Measurements from ENCODE around the gene MBD1. TPM values are rescaled to one million over a fixed set of nuclear protein-coding genes. Genes with fewer than 3 reads are reported as not detected.

Gene MBD1
- total RNA-seq, 1 experiment from 2014 or later = 53.4 TPM

DNA sequence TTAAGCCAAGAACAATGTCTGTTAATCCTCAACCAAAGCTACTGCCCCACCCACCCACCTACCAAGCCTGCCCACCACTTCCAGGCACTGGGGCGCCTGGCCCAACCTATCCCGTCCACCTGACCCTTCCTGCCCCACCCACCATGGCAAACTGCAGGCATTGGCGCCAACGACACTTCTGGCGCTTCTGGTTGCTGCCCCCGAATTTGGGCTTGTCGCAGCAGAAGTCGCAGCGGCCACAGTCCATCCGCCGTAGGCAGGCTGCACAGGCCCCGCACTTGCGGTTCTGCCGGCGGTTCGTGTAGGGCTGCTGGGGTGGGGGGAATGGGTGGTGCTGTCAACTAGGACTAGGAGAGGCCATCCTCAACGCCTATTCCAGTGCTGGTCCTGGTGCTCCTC, 7.3 kb downstream of the MBD1 start:
- Mint-ChIP-seq H3K27me3 (ENCODE audit: low read depth) (no peaks in the 10 kb centered on the region), H3K27ac (no peak overlapping the region), H3K36me3 (peaks cover 60% of the 10 kb centered on the region), H3K4me3 (no peak overlapping the region), H3K4me1 (no peaks in the 10 kb centered on the region), H3K9me3 (no peaks in the 10 kb centered on the region)
- ATAC-seq (no peak), DNase-seq (ENCODE audit: low spot score) (no peak)
- TF ChIP-seq JUN (CRISPR knock-in tag; IDR thresholded peaks at IDR 0.05) (no peak), TP53 (CRISPR knock-in tag; IDR thresholded peaks at IDR 0.05) (no peak), ZNF219 (CRISPR knock-in tag; IDR thresholded peaks at IDR 0.05; ENCODE audit: borderline replicate concordance) (no peak), NR1H2 (CRISPR knock-in tag; IDR thresholded peaks at IDR 0.05) (no peak), ESRRA (CRISPR knock-in tag; IDR thresholded peaks at IDR 0.05; ENCODE audit: borderline replicate concordance) (no peak), CBFB (CRISPR knock-in tag; IDR thresholded peaks at IDR 0.05; ENCODE audit: low read depth) (no peak)
- TF ChIP-seq, protein P1, sequence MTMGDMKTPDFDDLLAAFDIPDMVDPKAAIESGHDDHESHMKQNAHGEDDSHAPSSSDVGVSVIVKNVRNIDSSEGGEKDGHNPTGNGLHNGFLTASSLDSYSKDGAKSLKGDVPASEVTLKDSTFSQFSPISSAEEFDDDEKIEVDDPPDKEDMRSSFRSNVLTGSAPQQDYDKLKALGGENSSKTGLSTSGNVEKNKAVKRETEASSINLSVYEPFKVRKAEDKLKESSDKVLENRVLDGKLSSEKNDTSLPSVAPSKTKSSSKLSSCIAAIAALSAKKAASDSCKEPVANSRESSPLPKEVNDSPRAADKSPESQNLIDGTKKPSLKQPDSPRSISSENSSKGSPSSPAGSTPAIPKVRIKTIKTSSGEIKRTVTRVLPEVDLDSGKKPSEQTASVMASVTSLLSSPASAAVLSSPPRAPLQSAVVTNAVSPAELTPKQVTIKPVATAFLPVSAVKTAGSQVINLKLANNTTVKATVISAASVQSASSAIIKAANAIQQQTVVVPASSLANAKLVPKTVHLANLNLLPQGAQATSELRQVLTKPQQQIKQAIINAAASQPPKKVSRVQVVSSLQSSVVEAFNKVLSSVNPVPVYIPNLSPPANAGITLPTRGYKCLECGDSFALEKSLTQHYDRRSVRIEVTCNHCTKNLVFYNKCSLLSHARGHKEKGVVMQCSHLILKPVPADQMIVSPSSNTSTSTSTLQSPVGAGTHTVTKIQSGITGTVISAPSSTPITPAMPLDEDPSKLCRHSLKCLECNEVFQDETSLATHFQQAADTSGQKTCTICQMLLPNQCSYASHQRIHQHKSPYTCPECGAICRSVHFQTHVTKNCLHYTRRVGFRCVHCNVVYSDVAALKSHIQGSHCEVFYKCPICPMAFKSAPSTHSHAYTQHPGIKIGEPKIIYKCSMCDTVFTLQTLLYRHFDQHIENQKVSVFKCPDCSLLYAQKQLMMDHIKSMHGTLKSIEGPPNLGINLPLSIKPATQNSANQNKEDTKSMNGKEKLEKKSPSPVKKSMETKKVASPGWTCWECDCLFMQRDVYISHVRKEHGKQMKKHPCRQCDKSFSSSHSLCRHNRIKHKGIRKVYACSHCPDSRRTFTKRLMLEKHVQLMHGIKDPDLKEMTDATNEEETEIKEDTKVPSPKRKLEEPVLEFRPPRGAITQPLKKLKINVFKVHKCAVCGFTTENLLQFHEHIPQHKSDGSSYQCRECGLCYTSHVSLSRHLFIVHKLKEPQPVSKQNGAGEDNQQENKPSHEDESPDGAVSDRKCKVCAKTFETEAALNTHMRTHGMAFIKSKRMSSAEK (CRISPR knock-in tag; IDR thresholded peaks at IDR 0.05; ENCODE audit: borderline replicate concordance) = no peak
- TF ChIP-seq, protein P2, sequence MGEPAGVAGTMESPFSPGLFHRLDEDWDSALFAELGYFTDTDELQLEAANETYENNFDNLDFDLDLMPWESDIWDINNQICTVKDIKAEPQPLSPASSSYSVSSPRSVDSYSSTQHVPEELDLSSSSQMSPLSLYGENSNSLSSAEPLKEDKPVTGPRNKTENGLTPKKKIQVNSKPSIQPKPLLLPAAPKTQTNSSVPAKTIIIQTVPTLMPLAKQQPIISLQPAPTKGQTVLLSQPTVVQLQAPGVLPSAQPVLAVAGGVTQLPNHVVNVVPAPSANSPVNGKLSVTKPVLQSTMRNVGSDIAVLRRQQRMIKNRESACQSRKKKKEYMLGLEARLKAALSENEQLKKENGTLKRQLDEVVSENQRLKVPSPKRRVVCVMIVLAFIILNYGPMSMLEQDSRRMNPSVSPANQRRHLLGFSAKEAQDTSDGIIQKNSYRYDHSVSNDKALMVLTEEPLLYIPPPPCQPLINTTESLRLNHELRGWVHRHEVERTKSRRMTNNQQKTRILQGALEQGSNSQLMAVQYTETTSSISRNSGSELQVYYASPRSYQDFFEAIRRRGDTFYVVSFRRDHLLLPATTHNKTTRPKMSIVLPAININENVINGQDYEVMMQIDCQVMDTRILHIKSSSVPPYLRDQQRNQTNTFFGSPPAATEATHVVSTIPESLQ (CRISPR knock-in tag; IDR thresholded peaks at IDR 0.05) = no peak
- TF ChIP-seq, protein P3, sequence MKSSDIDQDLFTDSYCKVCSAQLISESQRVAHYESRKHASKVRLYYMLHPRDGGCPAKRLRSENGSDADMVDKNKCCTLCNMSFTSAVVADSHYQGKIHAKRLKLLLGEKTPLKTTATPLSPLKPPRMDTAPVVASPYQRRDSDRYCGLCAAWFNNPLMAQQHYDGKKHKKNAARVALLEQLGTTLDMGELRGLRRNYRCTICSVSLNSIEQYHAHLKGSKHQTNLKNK (CRISPR knock-in tag; IDR thresholded peaks at IDR 0.05) = no peak
- ChIA-PET CTCF (interaction anchor here (1.2 kb wide), 1 partner anchor 83 kb away, joined by 3 read pairs; no protein-coding TSS in a partner anchor), POLR2A (no interaction called here)

DNA sequence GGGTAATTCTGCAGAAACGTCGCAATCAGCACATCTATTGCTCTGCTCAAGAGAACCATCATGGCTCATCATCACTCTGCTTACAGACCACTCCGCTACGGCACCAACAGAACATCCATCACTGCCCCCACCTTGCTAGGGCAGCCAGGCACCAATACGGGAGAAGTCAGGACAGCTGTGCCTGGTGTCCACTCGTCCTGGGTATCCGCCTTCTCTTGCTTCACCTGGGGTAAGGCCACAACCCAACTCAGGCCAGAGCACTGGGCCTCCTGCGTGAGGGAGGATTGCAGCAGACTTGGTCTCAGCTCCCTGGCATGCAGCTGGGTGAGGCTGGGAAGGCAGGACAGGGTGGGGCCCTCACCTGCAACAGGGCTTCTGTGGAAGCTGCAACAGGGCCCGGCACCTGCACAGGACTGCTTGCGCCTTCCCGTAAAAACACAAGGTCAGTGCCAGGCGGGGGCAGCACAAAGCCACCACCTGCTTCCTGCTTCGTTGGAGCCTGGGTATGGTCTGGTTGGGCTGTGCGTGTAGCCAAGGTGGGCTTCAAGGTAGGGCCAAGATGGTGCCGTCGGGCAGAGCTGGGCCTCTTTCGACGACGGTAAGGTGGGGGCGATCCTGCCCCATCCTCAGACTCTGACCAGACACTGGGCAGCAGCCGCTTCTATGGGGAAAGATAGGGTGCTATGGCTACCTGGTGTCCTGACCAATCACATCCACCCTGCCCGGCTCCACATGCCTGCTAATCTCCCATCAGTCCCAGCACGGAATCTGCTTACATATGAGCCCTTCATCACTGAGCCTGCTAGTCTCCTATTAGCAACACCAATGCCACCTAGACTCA, 7.9 kb downstream of the MBD1 start:
- Mint-ChIP-seq H3K9me3 (no peaks in the 10 kb centered on the region), H3K4me1 (no peaks in the 10 kb centered on the region; the same call in 1 of the 2 replicates), H3K27ac (no peak overlapping the region), H3K27me3 (ENCODE audit: low read depth) (no peaks in the 10 kb centered on the region), H3K4me3 (no peak overlapping the region), H3K36me3 (peaks cover 60% of the 10 kb centered on the region)
- ATAC-seq (no peak), DNase-seq (ENCODE audit: low spot score) (no peak)
- TF ChIP-seq, protein P4, sequence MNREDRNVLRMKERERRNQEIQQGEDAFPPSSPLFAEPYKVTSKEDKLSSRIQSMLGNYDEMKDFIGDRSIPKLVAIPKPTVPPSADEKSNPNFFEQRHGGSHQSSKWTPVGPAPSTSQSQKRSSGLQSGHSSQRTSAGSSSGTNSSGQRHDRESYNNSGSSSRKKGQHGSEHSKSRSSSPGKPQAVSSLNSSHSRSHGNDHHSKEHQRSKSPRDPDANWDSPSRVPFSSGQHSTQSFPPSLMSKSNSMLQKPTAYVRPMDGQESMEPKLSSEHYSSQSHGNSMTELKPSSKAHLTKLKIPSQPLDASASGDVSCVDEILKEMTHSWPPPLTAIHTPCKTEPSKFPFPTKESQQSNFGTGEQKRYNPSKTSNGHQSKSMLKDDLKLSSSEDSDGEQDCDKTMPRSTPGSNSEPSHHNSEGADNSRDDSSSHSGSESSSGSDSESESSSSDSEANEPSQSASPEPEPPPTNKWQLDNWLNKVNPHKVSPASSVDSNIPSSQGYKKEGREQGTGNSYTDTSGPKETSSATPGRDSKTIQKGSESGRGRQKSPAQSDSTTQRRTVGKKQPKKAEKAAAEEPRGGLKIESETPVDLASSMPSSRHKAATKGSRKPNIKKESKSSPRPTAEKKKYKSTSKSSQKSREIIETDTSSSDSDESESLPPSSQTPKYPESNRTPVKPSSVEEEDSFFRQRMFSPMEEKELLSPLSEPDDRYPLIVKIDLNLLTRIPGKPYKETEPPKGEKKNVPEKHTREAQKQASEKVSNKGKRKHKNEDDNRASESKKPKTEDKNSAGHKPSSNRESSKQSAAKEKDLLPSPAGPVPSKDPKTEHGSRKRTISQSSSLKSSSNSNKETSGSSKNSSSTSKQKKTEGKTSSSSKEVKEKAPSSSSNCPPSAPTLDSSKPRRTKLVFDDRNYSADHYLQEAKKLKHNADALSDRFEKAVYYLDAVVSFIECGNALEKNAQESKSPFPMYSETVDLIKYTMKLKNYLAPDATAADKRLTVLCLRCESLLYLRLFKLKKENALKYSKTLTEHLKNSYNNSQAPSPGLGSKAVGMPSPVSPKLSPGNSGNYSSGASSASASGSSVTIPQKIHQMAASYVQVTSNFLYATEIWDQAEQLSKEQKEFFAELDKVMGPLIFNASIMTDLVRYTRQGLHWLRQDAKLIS (CRISPR knock-in tag; IDR thresholded peaks at IDR 0.05; ENCODE audit: borderline replicate concordance) = no peak
- TF ChIP-seq SP1 (CRISPR knock-in tag; conservative IDR thresholded peaks at IDR 0.05) = no peak
- TF ChIP-seq, protein P5, sequence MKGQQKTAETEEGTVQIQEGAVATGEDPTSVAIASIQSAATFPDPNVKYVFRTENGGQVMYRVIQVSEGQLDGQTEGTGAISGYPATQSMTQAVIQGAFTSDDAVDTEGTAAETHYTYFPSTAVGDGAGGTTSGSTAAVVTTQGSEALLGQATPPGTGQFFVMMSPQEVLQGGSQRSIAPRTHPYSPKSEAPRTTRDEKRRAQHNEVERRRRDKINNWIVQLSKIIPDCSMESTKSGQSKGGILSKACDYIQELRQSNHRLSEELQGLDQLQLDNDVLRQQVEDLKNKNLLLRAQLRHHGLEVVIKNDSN (CRISPR knock-in tag; IDR thresholded peaks at IDR 0.05) = no peak
- TF ChIP-seq, protein P6, sequence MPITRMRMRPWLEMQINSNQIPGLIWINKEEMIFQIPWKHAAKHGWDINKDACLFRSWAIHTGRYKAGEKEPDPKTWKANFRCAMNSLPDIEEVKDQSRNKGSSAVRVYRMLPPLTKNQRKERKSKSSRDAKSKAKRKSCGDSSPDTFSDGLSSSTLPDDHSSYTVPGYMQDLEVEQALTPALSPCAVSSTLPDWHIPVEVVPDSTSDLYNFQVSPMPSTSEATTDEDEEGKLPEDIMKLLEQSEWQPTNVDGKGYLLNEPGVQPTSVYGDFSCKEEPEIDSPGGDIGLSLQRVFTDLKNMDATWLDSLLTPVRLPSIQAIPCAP (CRISPR knock-in tag; IDR thresholded peaks at IDR 0.05) = no peak
- TF ChIP-seq, protein P1 (CRISPR knock-in tag; IDR thresholded peaks at IDR 0.05; ENCODE audit: borderline replicate concordance) = no peak
- CTCF ChIA-PET = interaction anchor here (1.2 kb wide), 1 partner anchor 84 kb away, joined by 3 read pairs; no protein-coding TSS in a partner anchor
- POLR2A ChIA-PET = no interaction called here

Data from WTC11 (cell line).